HG02943 (cell line): ENCODE data around the gene SPIN2A.
"Not testable (repeated sequence)": the region's sequence is repeated elsewhere in the genome, so short reads cannot be mapped to it uniquely, and the experiment has no call there.

Source experiments
- ATAC-seq: cut with Tn5 transposase; IDR thresholded peaks from one replicate; pipeline ENCODE4 v1.9.1; 2021; ENCODE audit warnings: mild to moderate bottlenecking, low read depth, moderate library complexity; ENCODE audit not compliant: unreplicated experiment

SPIN2A gene

DNA sequence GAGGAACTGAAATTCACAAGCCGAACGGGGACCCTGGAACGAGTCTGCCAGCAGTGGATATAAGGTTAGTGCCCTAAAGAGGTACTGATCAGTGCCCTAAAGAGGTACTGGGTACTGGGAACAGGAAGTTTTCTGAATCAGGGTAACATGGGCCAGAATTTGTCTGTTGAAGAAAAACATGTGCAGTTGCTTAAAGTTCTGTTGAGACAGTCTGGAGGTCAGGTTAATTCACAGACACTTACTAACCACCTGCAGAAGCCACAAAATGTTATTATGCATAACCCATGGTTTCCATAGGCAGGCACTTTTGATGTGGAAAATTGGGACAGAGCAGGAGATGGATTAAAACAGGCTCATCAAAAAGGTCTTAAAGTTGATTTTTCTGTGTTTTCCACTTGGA, 33.7 kb downstream of the SPIN2A start:
- no peak for ATAC-seq

GRCh38 chrX:57102918-57103317, 34.3 kb downstream of the SPIN2A start:
- ATAC-seq: not testable (repeated sequence)
